Measurements from ENCODE around the gene RTN4R.
"Not testable (repeated sequence)": the region's sequence is repeated elsewhere in the genome, so short reads cannot be mapped to it uniquely, and the experiment has no call there.

DNA sequence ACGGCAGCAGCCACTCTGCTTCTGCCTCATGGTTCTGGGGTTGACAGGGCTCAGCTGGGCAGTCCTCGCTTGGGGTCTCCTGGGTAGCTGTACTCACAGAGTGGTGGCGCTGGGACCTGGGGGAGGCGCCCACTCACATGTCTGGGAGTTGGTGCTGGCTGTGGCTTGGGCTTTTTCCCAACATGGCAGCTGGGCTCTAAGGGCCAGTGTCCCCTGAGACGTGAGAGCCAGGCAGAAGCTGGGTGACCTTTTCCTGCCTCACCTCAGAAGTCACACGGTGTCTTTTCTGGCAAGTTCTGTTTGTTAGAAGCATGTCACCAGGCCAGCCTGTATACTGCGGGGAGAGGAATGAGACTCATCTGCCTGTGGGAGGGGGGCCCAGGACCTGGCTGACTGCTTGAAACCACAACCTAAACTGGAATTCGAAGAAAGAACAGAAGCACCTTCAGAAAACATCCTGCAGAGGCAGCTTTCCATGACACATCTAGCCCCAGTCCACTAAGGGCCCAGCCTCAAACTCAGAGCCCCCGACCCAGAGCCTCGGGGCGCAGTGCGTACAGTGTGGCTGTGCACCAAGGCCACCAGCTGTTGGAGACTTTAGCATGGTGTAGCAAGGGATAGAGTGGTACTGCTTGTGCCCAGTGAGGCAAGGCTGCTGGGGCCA, 37.2 kb upstream of the RTN4R start:
- not testable (repeated sequence) for TF ChIP-seq POLR2A (IDR thresholded peaks at IDR 0.05; ENCODE audit: low read depth, low read length); RAD21 (IDR thresholded peaks at IDR 0.05; ENCODE audit: low read length); RFX5 (IDR thresholded peaks at IDR 0.05; ENCODE audit: low read depth, low read length); MAFK (IDR thresholded peaks at IDR 0.05; ENCODE audit: low read depth, low read length); RCOR1 (IDR thresholded peaks at IDR 0.05; ENCODE audit: insufficient replicate concordance, low read length); NFE2L2 (IDR thresholded peaks at IDR 0.05; ENCODE audit: low read depth, low read length); CEBPB (IDR thresholded peaks at IDR 0.05; ENCODE audit: low read depth, low read length); FOS (IDR thresholded peaks at IDR 0.05; ENCODE audit: low read depth, low read length)
- TF ChIP-seq, protein P1, sequence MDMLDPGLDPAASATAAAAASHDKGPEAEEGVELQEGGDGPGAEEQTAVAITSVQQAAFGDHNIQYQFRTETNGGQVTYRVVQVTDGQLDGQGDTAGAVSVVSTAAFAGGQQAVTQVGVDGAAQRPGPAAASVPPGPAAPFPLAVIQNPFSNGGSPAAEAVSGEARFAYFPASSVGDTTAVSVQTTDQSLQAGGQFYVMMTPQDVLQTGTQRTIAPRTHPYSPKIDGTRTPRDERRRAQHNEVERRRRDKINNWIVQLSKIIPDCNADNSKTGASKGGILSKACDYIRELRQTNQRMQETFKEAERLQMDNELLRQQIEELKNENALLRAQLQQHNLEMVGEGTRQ (IDR thresholded peaks at IDR 0.05; ENCODE audit: low read depth, low read length) = not testable (repeated sequence)
- TF ChIP-seq, protein P2, sequence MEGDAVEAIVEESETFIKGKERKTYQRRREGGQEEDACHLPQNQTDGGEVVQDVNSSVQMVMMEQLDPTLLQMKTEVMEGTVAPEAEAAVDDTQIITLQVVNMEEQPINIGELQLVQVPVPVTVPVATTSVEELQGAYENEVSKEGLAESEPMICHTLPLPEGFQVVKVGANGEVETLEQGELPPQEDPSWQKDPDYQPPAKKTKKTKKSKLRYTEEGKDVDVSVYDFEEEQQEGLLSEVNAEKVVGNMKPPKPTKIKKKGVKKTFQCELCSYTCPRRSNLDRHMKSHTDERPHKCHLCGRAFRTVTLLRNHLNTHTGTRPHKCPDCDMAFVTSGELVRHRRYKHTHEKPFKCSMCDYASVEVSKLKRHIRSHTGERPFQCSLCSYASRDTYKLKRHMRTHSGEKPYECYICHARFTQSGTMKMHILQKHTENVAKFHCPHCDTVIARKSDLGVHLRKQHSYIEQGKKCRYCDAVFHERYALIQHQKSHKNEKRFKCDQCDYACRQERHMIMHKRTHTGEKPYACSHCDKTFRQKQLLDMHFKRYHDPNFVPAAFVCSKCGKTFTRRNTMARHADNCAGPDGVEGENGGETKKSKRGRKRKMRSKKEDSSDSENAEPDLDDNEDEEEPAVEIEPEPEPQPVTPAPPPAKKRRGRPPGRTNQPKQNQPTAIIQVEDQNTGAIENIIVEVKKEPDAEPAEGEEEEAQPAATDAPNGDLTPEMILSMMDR (conservative IDR thresholded peaks at IDR 0.05; ENCODE audit: low read depth, low read length) = not testable (repeated sequence)
- TF ChIP-seq, protein P3, sequence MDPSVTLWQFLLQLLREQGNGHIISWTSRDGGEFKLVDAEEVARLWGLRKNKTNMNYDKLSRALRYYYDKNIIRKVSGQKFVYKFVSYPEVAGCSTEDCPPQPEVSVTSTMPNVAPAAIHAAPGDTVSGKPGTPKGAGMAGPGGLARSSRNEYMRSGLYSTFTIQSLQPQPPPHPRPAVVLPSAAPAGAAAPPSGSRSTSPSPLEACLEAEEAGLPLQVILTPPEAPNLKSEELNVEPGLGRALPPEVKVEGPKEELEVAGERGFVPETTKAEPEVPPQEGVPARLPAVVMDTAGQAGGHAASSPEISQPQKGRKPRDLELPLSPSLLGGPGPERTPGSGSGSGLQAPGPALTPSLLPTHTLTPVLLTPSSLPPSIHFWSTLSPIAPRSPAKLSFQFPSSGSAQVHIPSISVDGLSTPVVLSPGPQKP (IDR thresholded peaks at IDR 0.05; ENCODE audit: borderline replicate concordance, low read depth, low read length) = not testable (repeated sequence)

All from IMR-90 (cell line).